22Rv1 (cell line): ENCODE data around the gene SLIT3.

ENCODE experiments used
- CTCF ChIP-seq: fragments of 450-650 bp; IDR thresholded peaks from 2 replicates; pipeline ENCODE4 v1.5.1; 2017; ENCODE audit warnings: mild to moderate bottlenecking
- ZFX ChIP-seq: fragments of 450-650 bp; IDR thresholded peaks from 2 replicates; pipeline ENCODE4 v1.6.1; 2017; ENCODE audit warnings: antibody characterized with exemption, borderline replicate concordance

GRCh38 chr5:169243651-169244422 is 57.1 kb downstream of the SLIT3 start:
- TF ChIP-seq CTCF (no peak), ZFX (no peak)
